Left ventricle myocardium inferior (tissue), 1 donor: Measurements from ENCODE around the gene RUNX2. TPM values are rescaled to one million over a fixed set of nuclear protein-coding genes. Genes with fewer than 3 reads are reported as not detected.

Source experiments
- DNase-seq: peaks from one replicate; pipeline ENCODE4 v3.0.0-alpha.2; 2020
- H3K27ac ChIP-seq: fragments of 200-600 bp; replicated peaks from 2 replicates; pipeline ENCODE4 v1.8.0; 2021
- H3K27me3 ChIP-seq: fragments of 200-600 bp; 2 replicates; pipeline ENCODE4 v1.8.0; 2021; ENCODE audit warnings: low read depth
- H3K36me3 ChIP-seq: fragments of 200-600 bp; 2 replicates; pipeline ENCODE4 v1.8.0; 2021
- H3K4me1 ChIP-seq: fragments of 200-600 bp; 2 replicates; pipeline ENCODE4 v1.8.0; 2021
- H3K4me3 ChIP-seq: fragments of 200-600 bp; 2 replicates; pipeline ENCODE4 v1.8.0; 2021; ENCODE audit warnings: mild to moderate bottlenecking, moderate library complexity
- H3K9me3 ChIP-seq: fragments of 200-600 bp; replicated peaks from 2 replicates; pipeline ENCODE4 v1.8.0; 2021
- CTCF ChIP-seq: fragments of 200-600 bp; IDR thresholded peaks from 2 replicates; pipeline ENCODE4 v1.8.0; 2021; ENCODE audit warnings: antibody characterized with exemption, mild to moderate bottlenecking, borderline replicate concordance
- intact Hi-C: fragments of 100-400 bp; cut with micrococcal nuclease; formaldehyde crosslinking; loops from one replicate; pipeline ENCODE4 v1.11.0; 2022
- total RNA-seq: library from RNA; stranded (reverse); fragmentation: NEBNext Ultra II Directional; extraction: Animal tissue kit (Norgen Biotek cat#: 25700); gene quantifications from one replicate; pipeline ENCODE4 v1.2.1, GENCODE V29; 2021
- donor health status: DM: no; HTN: yes; CAD: no; lungs with severe emphysema.

The RUNX2 gene
- total RNA-seq, 1 donor from 2014 or later = 0.38 TPM

GRCh38 chr6:45613656-45614055 is 285.5 kb downstream of the RUNX2 start:
- Histone ChIP-seq H3K9me3 (no peaks in the 10 kb centered on the region), H3K27ac (no peak overlapping the region), H3K4me1 (peaks cover under 1% of the 10 kb centered on the region), H3K4me3 (no peak overlapping the region), H3K36me3 (no peaks in the 10 kb centered on the region), H3K27me3 (no peaks in the 10 kb centered on the region)
- no peak for TF ChIP-seq CTCF
- intact Hi-C loops = no loop called here
- peak; percentile 19 for DNase-seq

GRCh38 chr6:45614488-45615285 is 286.6 kb downstream of the RUNX2 start:
- no peak for TF ChIP-seq CTCF
- DNase-seq = no peak
- Histone ChIP-seq H3K9me3 (no peaks in the 10 kb centered on the region), H3K27ac (no peak overlapping the region), H3K4me3 (no peak overlapping the region), H3K36me3 (no peaks in the 10 kb centered on the region), H3K4me1 (no peaks in the 10 kb centered on the region), H3K27me3 (no peaks in the 10 kb centered on the region)
- intact Hi-C loops = no loop called here

GRCh38 chr6:45616209-45616608 is 288.1 kb downstream of the RUNX2 start:
- Histone ChIP-seq H3K9me3 (no peaks in the 10 kb centered on the region), H3K4me3 (no peak overlapping the region), H3K27ac (no peak overlapping the region), H3K36me3 (no peaks in the 10 kb centered on the region), H3K27me3 (no peaks in the 10 kb centered on the region), H3K4me1 (no peaks in the 10 kb centered on the region)
- intact Hi-C loops = no loop called here
- DNase-seq = no peak
- no peak for TF ChIP-seq CTCF

- DNase-seq = no peak
- Histone ChIP-seq H3K36me3 (no peaks in the 10 kb centered on the region), H3K27ac (no peak overlapping the region), H3K27me3 (no peaks in the 10 kb centered on the region), H3K4me1 (no peaks in the 10 kb centered on the region), H3K9me3 (no peaks in the 10 kb centered on the region), H3K4me3 (no peak overlapping the region)
- no peak for TF ChIP-seq CTCF
- intact Hi-C loops = no loop called here
Observed at GRCh38 chr6:45617441-45617840, 289.3 kb downstream of the RUNX2 start.

- H3K36me3 ChIP-seq = no peaks in the 10 kb centered on the region
- H3K9me3 ChIP-seq = no peaks in the 10 kb centered on the region
- no peak for TF ChIP-seq CTCF
- H3K27ac ChIP-seq = no peak overlapping the region
- DNase-seq = no peak
- no peaks in the 10 kb centered on the region for H3K27me3 ChIP-seq
- intact Hi-C loops = no loop called here
- no peak overlapping the region for H3K4me3 ChIP-seq
- no peaks in the 10 kb centered on the region for H3K4me1 ChIP-seq
Observed at GRCh38 chr6:45618259-45618658, 290.1 kb downstream of the RUNX2 start.
